GM18526 (cell line): ENCODE measurements around the gene ZNF22.

Source experiments
- POLR2A ChIP-seq: IDR thresholded peaks from 3 replicates; pipeline ENCODE4 v1.6.1; 2011; ENCODE audit not compliant: insufficient read length; ENCODE audit errors: extremely low read depth

ZNF22 gene

DNA sequence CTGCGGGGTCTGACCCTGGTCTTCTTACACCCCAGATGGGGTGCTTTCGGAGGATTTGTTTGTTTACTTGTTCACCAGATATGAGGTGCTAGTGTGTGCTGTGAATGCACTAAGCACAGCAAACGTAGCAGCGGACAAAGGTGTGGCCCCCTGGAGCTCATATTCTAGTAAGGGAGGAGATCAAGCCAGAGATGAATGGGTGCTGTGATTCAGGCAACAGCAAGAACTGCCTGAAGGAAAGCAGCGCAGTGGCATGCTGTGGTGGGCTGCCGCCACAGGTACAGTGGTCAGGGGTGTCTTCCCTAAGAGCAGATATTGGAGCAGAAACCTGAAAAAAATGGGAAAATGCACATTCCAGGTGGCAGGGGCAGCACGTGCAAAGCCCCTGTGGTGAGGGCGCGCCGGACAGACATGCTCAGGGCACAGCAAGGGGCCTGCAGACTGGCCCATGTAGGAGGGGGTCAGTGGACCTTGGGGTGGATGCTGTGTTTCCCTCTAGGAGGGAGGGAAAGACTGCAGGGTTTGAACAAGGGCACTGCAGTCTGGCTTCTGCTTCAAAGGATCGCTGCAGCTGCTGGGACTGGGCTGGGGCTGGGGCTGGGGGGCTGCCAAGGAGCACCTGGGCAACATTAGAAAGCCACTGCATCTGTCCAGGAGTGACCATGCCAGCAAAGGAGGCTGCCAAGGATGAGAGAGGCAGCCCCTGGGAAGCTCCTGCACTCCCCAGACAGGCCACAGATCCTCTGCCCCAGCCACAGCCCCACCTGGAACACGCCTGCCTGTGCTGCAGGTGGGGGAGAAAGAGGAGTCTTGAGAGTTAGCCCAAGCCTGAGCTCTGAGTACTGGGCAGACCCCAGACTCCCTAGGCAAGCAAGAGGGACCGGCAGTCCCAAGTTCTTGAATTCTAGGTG is 21.2 kb upstream of the ZNF22 start:
- TF ChIP-seq POLR2A, result no peak

DNA sequence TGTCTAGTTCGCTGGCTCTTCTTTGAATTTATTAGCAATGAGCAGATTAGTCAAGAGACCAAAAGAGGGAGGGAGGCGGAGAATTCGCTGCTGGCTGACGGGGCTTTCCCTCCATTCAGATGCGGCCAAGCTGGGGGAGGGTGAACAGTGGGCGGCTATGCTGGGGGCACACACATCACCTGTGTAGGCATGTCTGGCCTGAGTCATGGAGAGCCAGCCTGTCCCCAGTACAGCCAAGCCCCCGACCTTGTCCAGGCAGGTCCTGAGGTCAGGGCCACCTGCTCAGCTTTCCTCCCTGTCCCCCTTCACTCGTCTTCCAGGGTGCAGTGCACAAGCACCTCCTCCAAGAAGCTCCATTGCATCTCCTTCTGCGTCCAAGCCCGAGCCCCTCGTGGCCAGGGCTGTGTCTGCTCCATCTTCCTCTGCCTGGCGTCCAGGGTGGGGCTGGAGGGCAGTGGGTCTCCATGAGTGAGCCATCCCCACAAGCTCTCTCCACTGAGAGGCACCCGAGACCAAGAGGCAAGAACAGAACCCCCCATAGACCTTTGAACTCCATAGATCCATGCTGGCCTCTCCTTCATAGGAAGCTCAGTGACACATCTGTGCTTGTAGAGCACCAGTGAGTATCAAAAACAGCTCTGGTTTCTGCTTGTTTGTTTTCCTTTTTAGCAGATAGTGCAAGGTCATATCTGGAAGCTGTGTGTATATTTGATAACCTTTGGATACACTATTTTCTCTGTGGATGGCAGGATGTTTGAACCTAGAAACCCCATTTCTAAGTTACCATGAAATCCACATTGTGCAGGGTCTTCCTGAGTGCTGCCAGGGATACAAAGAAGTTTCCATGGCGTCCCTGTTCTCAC is 20.2 kb upstream of the ZNF22 start:
- no peak for TF ChIP-seq POLR2A

DNA sequence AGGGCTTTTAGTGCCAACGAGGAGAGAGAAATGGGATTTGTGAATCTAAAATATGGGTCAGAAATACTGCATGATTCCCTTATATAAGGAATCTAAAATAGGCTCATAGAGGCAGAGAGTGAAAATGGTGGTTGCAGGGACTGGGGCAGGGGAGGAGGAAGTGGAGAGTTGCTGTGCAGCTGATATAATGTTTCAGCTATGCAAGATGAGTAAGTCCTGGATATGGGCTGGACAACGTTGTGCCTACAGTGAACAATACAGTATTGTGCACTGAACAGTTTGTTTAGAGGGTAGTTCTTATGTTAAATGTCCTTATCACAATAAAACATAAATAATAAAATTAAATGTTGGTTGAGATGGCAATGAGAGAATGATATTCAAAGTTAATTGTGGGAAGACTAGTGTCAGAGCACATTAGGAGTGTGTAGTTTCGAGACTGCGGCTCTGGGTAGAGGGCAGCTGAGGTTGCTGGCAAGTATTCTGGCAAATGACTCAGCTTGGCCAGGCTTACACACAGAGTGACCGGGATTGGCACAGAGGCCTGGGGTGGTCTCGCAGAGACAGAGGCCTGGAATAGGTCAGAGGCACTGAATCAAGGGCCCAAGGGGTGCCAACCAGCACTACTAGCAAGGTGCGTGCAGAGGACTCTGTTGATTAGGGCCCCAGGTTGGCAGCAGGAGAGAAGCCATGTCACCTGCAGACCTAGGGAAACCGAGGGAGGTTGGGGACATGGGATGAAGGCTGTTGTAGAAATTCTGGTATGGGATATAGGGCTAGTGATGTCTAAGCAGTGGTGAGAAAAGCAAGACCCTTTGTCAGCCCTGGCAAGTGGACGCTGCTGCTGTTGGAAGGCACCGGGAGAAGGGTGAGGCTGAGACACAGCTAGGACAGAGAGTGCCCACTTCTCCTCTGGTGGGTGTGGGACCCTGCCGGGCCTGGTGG is 19.3 kb upstream of the ZNF22 start:
- TF ChIP-seq POLR2A, result no peak

DNA sequence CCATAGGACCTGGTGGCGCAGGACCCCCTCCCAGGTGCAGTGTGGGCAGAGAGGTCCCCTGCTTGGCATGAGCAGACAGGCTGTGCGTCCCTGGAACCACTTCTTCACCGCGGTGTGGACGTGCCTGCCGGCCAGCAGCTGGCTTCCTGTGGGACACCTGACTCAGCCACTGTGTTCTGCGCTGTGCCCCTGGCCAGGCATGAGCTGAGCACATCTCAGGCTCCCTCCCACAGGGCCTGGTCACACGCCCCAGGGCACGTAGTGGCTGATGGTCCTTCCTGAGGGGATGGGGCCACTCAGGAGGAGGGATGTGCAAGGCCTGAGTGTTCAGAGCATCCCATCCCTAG is 18.6 kb upstream of the ZNF22 start:
- TF ChIP-seq POLR2A, result no peak

DNA sequence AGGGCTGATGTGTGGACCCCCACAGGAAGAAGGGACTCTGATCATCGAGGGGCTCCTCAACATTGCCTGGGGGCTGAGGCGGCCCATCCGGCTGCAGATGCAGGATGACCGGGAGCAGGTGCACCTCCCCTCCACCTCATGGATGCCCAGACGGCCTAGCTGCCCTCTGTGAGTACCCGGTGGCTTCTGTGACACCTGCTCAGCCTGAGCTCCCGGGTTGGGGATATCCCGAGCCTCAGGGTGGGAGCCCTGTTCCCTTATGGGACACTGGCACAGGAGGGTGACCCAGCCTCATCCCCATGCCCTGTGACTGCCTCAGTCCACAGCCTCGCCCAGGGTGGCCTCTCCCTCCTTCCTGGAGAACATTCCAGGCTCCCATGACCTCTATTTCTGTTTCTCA is 18.2 kb upstream of the ZNF22 start:
- no peak for TF ChIP-seq POLR2A

DNA sequence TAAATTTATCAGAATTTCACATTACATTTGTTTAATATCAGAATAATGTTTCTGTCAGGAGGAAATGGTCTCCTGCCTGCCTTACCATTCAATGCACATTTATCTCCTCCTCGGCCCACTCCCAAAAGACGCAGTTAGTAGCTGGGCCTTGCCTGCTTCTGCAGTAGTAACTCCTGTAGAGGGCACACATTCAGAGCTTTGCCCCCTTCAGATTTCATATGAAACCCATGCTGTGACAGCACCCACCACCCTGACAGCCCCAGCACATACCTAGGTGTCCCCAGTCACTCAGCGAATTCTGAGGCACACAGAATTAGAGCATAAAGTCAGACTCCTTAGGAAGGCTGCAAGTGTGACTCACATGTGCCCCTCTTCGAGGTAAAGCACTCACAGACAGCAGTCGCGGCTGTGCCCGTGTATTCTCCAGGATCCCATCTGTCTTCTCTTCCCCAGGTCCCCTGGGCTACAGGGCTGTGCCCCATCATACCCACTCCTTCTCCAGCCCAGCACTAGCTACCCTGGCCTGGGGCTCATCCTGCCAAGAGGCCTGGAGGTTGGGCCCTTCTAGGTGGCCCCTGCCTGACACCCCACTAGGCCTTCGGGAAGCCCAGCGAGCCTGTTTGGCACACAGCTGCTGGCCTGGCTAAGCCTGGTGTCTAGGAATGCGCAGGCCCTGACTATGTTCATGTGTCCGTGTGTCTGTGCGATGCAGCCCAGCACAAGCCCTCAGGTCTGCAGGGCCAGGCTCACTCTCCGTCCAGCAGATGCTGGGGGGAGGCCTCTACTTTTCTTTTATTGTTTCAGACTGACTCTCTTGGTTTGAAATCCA is 17.4 kb upstream of the ZNF22 start:
- no peak for TF ChIP-seq POLR2A

DNA sequence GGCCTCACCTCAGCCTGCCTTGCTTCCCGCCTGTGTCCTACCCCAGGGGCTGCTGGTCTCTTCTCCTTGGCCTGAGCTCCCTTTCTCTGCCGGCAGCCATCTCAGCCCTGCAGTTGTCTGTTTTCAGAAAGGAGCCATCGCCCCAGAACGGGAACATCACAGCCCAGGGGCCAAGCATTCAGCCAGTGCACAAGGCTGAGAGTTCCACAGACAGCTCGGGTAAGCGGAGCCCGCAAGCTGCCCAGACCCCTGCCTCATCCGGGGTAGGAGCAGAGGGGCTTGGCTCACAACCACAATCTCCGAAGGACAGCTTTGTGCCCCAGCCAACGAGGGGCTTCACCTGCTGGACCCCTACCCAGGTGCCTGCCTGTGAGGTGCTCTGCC is 16.8 kb upstream of the ZNF22 start:
- TF ChIP-seq POLR2A, result no peak

DNA sequence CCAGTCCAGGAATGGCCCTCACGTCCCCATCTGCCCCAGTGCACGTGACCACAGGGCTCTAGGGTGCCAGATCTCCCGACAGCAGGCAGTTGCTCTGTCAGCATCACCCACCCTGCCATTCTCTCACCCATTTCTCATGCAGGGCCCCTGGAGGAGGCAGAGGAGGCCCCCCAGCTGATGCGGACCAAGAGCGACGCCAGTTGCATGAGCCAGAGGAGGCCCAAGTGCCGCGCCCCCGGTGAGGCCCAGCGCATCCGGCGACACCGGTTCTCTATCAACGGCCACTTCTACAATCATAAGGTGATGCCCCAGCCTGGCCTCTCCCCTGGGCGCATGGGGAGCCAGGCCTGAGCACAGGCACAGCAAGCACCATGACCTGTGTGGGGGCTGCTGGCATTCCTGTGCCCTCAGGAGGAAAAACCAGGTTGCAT is 16.0 kb upstream of the ZNF22 start:
- TF ChIP-seq POLR2A, result no peak

DNA sequence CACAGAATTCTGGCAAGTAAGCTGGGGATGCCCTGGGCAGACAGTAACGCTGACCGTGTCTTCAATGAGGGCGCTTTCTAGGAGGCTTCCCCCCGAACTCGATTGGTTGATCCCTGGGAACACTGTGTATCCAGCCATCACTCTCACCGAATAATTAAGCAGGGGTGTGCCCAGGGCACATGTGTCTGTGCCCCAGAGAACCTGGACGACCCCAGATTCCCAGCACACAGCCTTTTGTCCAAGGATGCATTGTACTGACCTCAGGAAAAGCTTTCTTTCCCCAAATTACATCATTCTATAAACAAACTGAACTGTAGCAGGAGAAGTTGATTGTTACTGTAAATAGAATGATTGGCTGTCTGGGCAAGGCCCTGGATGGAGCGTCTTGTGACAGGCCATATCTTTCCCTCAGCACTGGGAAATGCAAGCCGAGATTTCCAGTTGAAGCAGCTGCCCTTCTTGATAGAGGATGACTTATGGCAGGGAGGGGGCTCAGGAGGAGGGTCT is 15.5 kb upstream of the ZNF22 start:
- TF ChIP-seq POLR2A, result no peak

DNA sequence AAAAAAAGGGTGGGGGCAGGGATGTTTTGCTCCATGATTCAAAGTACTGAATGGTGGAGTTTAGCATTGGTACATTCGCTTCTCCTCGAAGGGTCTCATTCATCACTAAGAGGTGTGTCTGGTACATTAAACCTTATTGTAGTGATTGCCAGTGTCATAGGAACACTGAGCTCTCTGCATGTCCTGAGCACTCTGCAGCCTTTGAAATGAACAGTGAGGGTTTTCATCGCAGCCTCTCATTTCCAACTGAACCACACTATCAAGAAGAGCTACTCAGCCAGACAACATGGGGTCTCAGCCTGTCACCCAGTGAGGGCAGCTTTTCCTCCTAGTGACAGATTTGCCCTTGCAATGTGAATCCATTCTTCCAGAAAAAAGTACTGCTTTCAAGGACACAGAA is 14.5 kb upstream of the ZNF22 start:
- TF ChIP-seq POLR2A, result no peak

DNA sequence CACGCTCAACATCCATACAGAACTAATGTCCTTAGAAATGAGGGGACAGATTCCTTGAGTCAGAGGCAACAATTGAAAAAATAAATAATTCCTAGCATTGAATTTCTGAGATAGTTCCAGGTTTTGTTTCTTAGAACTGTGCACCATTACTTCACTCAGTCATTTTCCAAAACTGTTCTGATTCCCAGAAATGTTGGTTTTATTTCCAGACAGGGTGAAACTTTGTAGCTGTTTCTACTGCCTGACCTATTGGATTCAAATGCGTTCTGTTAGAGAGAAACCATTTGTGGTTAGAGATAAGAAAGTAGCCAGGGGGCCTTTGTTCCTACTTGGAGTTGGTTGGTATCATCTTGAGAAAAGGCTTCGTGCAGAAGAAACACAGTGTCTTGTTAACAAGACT is 14.1 kb upstream of the ZNF22 start:
- no peak for TF ChIP-seq POLR2A

DNA sequence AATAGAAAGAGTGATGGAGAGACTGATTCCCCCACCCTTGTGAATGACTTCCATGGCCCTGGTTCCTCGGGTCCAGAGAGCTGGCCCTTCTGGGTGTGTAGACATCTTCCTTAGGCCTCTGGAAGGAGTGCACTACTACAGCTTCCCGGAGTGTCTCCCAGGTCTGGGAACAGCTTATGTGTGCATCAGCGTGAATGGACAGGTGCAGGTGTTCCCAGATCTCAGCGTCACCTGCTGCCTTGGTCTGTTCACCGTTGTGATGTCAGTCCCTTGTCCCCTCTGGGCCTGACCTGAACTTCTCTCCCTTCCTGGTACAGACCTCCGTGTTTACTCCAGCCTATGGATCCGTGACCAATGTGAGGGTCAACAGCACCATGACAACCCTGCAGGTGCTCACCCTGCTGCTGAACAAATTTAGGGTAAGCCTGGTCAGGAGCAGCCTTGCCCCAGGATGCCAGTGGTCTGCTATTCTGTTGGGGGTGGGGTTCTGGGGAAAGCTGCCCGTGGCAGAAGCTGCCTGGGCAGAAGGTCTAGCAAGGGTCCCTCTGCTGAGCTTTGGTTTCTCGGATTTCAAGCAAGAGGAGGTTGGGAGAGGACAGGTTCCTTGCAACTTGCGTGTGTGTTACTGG is 11.7 kb upstream of the ZNF22 start:
- no peak for TF ChIP-seq POLR2A

DNA sequence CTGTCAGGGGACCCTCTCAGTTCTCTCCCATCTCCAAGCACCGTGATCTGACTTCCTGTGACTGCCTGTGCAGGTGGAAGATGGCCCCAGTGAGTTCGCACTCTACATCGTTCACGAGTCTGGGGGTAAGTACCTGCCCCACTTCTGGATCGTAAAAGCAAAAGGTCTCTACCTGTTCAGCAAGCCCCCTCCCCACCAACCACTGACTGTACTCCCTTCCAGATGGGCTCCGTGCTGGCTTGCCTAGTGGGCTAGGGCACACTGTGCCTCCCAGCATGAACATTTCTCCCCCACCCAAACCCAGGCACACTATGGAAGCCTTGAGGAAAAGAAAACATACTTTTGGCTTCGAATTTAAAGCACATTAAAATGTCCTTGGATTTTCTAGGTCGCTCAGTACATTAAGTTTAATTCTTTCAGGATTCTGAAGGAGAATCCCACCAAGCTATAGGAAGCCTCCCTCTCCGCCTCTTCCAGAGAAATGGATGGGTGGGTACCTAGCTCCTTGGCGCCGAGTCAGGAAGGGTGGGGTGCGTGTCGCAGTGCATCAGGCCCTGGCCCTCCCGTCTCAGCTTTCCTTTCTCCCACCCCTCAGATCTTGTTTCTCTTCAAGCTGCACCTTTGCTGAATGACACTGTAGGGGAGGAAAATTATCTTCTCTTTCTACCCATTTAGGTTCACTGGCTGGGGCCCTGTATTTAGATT is 11.0 kb upstream of the ZNF22 start:
- no peak for TF ChIP-seq POLR2A
